GM19452 (cell line): ENCODE data around the gene RIC3.
"Not testable (repeated sequence)": the region's sequence is repeated elsewhere in the genome, so short reads cannot be mapped to it uniquely, and the experiment has no call there.

Experiments
- ATAC-seq: cut with Tn5 transposase; IDR thresholded peaks from one replicate; pipeline ENCODE4 v1.9.1; 2021; ENCODE audit not compliant: unreplicated experiment

The RIC3 gene

DNA sequence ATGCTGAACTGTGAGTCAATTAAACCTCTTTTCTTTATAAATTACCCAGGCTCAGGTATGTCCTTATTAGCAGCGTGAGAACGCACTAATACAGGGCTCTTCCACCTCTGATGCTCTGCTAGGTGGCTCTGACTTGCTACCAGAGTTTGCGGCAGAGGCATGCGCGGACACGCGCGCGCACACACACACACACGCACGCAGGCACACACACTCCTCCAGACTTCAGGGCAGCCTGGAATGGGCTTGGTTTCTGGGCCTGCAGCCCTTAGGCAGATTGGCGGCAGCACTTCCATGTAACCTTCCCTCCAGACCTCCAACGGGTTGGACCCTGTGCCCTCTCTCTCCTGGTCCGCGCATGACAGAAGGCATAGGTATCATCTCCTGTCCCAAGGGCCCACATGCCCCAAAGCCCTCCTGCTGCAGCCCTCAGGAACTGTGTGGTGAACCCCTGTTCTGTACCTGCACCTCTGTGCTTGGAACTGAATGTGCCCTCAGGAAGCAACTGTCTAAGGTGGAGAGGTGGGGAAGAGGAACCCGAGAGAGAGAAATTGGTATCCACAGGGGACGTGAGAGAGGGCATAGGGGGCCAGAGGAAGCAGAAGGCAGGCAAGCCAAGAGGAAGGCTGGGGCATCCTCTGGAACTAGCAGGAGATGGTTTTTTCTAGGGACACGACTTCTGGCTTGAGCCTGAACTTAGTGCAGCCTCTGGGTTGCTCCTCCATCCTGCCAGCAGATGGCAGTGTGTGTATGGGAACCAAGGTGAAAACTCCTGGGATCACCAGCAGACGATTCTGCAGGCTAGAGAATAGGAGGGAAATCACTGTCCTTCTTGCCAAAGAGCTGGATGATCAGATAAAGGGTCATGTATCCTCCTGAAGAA, 23.4 kb upstream of the RIC3 start:
- ATAC-seq, result no peak

- no peak for ATAC-seq
Measured at GRCh38 chr11:8190431-8190830, 21.6 kb upstream of the RIC3 start.

DNA sequence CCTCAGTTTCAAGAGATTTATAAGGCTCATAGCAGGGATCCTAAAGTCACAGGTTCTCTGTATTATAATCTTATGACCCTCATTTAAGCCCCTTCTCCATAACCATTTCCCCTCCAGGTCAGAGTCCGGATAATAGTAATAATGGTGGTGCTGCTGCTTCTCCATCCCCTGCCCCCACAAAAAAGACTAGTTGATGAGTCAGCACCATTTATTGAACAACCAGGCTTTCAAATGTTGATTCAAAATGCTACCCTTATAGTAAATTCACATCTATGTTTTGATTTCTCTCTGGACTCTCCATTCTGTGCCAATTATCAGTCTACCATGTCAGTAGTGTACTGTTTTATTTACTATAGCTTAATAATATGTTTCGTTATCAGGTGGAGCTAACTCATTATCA, 17.6 kb upstream of the RIC3 start:
- ATAC-seq, result no peak

DNA sequence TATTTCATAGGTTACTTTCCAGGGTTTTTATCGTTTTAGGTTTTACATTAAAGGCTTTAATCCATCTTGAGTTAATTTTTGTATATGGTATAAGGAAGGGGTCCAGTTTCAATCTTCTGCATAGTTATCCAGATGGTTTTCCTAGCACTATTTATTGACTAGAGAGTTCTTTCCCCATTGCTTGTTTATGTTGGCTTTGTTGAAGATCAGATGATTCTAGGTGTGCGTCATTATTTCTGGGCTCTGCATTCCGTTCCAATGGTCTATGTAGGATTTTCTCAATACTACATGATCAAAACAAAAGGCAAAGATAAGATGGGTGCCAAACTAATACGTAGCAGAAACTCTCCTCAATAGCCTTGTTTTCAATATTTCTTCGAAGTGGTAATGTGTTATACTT, 14.3 kb upstream of the RIC3 start:
- ATAC-seq, result no peak

DNA sequence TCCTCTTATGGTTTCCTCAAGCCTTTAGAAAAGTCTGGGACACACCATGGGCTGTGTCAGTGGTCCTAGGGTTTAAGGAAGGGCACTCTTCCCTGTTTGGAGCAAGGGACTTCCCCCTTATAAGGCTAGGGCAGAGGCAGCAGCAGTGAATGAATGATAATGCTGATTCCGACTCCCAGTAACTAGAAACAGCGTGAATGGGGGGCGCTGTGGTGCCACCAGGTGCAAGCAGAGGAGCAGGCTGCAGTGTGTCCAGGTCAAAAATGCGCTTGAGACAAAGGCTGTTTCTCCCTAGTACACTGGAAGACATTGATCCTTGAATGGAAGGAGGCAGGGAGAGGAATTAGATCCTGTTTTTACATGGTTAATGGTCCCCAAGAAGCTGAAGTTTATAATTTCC, 11.6 kb upstream of the RIC3 start:
- no peak for ATAC-seq

DNA sequence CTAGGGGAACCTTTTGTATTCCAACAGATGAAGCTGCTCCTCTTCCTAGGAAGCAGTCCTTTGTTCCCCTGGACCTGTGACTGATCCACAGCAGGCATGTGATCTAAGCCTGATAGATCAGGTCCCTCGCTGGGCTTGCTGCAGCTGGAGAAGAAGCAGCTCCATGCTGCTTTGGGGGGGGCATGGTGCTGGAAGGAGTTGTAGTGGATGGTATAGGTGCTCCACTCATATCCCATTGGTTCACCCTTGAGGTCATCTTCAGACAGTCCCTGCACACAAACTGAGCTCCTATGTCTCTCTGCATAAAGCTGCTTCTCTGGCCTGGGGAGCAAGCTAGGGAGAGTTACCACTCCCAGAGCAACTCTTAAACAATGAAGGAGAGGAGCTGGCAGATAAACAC, 9.5 kb upstream of the RIC3 start:
- no peak for ATAC-seq

GRCh38 chr11:8177136-8177535, 8.3 kb upstream of the RIC3 start:
- ATAC-seq, result no peak

DNA sequence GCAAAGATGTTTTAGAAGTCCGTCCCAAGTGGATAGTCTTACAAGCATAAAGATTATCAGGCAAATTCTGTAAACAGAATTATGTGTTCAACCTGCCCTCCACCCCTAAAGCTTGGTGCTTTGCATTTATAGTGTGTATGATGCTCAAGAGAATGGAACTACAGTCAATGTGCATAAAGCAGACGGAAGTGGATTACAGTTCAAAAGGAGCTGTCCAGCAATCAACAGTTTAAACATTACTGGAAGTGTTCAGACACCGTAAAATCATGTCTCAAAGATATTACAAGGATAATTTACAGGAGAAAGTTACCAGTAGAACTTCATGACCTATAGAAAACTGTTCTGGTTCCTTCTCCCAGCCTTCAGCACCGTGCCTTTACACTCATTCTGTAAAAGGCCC, 1.0 kb downstream of the RIC3 start:
- ATAC-seq, result no peak

DNA sequence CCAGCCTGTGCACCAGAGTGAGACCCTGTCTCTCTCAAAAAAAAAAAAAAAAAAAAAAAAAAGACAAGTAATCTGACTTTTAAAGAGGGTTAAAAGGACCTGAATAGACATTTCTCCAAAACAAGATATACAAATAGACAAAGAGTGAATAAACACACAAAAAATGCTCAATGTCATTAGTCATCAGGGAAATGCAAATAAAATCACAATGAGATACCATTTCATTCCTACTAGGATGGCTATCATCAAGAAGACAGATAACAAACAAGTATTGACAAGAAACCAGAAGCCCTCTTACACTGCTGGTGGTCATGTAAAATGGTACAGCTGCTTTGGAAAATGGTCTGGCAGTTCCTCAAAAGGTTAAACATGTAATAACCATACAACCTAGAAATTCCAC, 4.1 kb downstream of the RIC3 start:
- no peak for ATAC-seq

- not testable (repeated sequence) for ATAC-seq
Measured at GRCh38 chr11:8161627-8162304, 7.1 kb downstream of the RIC3 start.

DNA sequence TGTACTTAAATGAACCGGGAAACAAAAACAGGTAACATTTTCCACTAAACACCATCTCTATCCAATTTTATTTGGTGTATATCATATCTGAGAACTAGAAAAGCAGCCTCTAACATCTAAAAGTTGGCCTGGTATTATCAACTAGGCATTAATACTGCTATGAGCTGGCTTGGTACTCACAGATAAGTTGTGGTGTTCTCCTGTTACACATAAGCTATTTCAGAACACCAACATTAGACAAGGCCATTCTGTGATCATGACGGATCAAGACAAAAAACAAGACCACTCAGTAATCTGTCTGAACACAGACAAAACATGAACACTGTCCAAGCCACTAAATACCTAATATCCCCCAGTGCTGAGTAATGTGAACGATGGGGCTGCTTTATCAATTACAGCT, 11.9 kb downstream of the RIC3 start:
- no peak for ATAC-seq

GRCh38 chr11:8149726-8150125, 19.1 kb downstream of the RIC3 start:
- no peak for ATAC-seq

DNA sequence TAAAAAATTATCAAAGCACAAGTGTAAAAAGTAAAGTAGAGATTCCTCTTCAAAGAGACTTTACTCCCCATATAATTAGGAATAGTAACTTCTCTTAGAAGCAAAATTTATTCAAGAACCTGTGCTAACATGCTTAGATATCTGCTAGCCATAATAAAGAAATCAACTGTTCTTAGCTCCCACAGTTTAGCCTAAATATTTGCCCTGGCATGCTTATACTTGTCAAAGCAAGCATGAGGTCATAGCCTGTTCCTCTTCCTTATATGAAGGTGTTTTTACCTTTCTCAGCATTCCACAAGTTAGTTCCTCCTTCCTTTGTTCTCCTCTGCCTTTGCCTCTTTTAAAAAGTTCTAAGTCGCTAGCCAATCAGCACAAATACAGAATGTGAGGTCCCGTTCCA, 30.3 kb downstream of the RIC3 start:
- ATAC-seq, result no peak

- no peak for ATAC-seq
Measured at GRCh38 chr11:8127447-8127846, 41.4 kb downstream of the RIC3 start.

DNA sequence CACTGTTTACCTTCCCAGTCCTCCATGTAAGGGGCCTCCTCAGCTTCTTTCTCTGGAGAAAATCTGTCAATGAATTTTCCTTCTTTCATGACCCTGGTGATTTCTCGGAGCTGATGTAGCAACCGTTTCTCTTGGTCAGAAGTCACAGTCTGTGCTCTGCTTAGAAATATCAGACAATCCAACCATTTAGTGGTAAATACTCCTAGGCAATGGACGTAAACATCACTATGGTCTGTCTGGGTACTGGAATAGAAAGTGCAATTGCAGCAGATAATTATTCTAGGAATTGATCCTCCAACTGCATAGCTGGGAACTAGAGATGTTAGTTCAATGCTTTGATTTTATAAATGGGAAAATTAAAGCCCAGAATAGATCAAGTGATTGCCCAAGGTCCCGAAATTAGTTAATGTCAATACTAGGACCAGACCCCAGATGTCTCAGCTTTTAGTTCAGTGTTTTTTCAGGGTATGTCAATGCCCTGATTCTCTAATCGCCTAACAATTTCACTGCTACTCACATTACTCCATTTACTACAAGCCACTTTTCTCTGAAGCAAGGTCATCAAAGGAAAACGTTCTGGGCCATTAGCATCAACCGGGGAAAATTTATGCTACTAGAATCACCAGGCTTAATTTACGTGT, 42.1 kb downstream of the RIC3 start:
- ATAC-seq, result no peak

- ATAC-seq, result no peak
Measured at GRCh38 chr11:8122173-8122764, 46.6 kb downstream of the RIC3 start.

GRCh38 chr11:8111636-8112035, 57.2 kb downstream of the RIC3 start:
- no peak for ATAC-seq

GRCh38 chr11:8110396-8110795, 58.4 kb downstream of the RIC3 start:
- ATAC-seq, result no peak

DNA sequence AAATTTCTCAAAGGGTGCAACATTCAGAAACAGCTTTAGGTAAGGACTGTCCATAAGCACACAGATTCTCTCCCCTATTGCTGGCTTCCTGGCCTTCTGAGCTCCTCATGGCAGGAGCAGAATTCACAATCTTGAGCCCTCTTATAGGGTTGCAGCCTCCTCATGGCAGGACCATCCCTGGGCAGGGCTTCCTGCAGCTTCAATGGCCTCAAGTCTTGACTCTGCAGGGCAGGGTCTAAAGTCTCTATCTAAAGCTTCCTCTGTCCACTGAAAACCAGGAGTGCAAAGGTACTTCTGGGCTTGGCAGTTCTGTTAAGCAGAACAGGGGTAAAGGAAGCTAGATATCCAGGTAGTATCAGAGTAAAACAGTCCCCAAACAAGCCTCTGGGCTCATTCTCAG, 59.1 kb downstream of the RIC3 start:
- ATAC-seq, result no peak

DNA sequence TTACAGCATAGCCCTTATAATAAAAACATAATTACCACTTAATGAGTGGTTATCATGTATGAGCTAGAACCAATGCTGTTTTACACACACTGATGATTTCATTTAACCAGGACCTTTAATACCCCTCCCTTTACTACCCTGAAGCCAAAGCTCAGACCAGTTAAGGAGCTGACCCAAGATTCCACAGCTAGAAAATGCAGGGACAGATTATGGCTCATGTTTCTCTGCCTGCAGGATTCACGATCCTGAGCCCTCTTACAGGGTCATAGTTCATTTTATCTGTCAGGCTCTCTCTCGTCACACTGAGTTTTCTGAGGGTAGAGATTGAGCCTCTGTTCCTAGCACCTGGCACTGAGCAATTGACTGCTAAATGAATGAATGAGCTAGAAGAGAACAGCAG, 60.4 kb downstream of the RIC3 start:
- no peak for ATAC-seq

DNA sequence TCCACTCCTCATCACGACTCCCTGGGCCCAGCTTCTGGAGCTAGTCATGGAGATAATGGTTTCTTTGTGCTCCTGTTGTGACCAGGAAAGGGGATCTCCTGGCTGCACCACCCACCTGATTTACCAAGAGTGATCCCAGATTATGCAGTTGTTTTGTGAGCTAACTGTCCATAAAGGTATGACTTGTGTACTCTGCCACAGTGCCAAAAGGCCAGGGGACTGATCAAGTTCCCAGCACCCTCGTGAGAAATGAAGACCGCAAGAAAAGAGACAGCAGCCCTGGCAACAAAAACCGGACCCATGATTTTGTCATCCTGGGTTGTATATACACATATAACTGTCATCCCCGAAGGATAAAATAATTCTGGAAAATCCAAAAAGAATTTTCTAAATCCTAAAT, 61.2 kb downstream of the RIC3 start:
- ATAC-seq, result no peak

DNA sequence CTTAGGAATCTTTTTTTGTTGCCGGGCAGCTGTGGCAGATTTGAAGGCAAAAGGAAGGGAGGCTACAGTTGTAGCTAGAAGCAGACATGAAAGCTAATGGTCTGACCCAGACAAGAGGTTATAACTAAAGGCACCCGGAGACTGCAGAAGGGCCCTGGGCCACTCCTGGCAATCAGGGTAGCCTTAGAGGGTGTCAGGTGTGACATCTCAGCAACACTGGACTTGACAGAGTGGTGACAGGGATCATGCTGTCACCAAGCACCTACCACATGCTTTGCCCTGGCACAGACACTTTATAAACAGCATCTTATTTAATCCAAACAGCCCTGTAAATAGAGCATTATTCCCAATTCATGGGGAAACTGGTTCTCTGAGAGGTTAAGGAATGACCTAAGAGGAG, 62.1 kb downstream of the RIC3 start:
- no peak for ATAC-seq
